Spleen (tissue), 11 donors: ENCODE measurements around the gene ZNF816. TPM values are rescaled to one million over a fixed set of nuclear protein-coding genes. Genes with fewer than 3 reads are reported as not detected.

Experiments used
- DNase-seq: peaks from one replicate; pipeline ENCODE4 v3.0.0-alpha.2; 2020
- H3K27ac ChIP-seq, 8 donors: fragments of 200-600 bp; sonication (generic) in 7 of 8; 1 replicate in 4 of 8; 2 replicates in 4 of 8; pipeline versions ENCODE4 v1.5.0 to v1.8.0; 2016 to 2021; ENCODE audit warnings: inconsistent platforms in 4 of 8, mild to moderate bottlenecking in 4 of 8, moderate library complexity in 1 of 8
- H3K27me3 ChIP-seq, 7 donors: fragments of 200-600 bp; sonication (generic) in 6 of 7; replicated peaks in 1 of 7; 1 replicate in 4 of 7; 2 replicates in 3 of 7; pipeline versions ENCODE4 v1.5.0 to v1.8.0; 2016 to 2021; ENCODE audit warnings: inconsistent platforms in 3 of 7, mild to moderate bottlenecking in 1 of 7
- H3K36me3 ChIP-seq, 6 donors: fragments of 200-600 bp; sonication (generic) in 5 of 6; 1 replicate in 4 of 6; 2 replicates in 2 of 6; pipeline versions ENCODE4 v1.5.0 to v1.8.0; 2016 to 2021; ENCODE audit warnings: inconsistent platforms in 2 of 6
- H3K4me1 ChIP-seq, 6 donors: fragments of 200-600 bp; sonication (generic) in 5 of 6; 1 replicate in 3 of 6; 2 replicates in 3 of 6; pipeline versions ENCODE4 v1.5.0 to v1.8.0; 2016 to 2021; ENCODE audit warnings: inconsistent platforms in 3 of 6
- H3K4me3 ChIP-seq, 8 donors: fragments of 200-600 bp; sonication (generic) in 7 of 8; 1 replicate in 4 of 8; 2 replicates in 4 of 8; pipeline versions ENCODE4 v1.5.0 to v1.8.0; 2016 to 2021; ENCODE audit warnings: inconsistent platforms in 4 of 8, mild to moderate bottlenecking in 4 of 8, moderate library complexity in 2 of 8
- H3K9me3 ChIP-seq, 8 donors: fragments of 200-600 bp; sonication (generic) in 7 of 8; 1 replicate in 4 of 8; 2 replicates in 4 of 8; pipeline versions ENCODE4 v1.5.0 to v1.8.0; 2016 to 2021; ENCODE audit warnings: inconsistent platforms in 4 of 8
- POLR2A ChIP-seq, 3 donors: fragments of 450-650 bp; IDR thresholded peaks; one replicate each; pipeline ENCODE4 v1.5.1; 2017; ENCODE audit warnings: antibody characterized with exemption in 3 of 3, mild to moderate bottlenecking in 1 of 3
- POLR2AphosphoS5 ChIP-seq, 3 donors: sonication (generic); formaldehyde crosslinking; IDR thresholded peaks; one replicate each; pipeline ENCODE4 v1.5.1; 2017; ENCODE audit warnings: antibody characterized with exemption in 3 of 3
- WGBS, 5 donors: extraction: QIAGEN DNeasy Blood & Tissue Kit in 3 of 5; methylation state at CpG; one replicate each; pipeline versions ENCODE4 v1.1.5 to v1.1.7; 2013 to 2018; 5-methylcytosine and 5-hydroxymethylcytosine counted together
- intact Hi-C: fragments of 100-400 bp; cut with DNase I; formaldehyde crosslinking; loops from one replicate; pipeline ENCODE4 v1.15.0; 2023; ENCODE audit warnings: low total_unique reads
- polyA plus RNA-seq, 3 donors: library from polyadenylated mRNA; stranded (reverse); fragments of 200-250 nt; gene quantifications; one replicate each; pipeline ENCODE4 v1.2.1, GENCODE V29; 2013
- total RNA-seq, 7 donors: library from RNA; depleted of rRNA in 3 of 7; stranded (reverse); fragments of >200 nt in 3 of 7; fragmentation: NEBNext Ultra II Directional in 4 of 7; extraction: Animal tissue kit (Norgen Biotek cat#: 25700) in 4 of 7; gene quantifications; one replicate each; pipeline versions ENCODE4 v1.1.0 to v1.2.1, GENCODE V29; 2016 to 2021
- TF ChIP-seq, protein P1 (sequence below), 11 experiments: fragments of 200-600 bp in 7 of 11; fragments of 450-650 bp in 4 of 11; sonication (generic) in 4 of 11; IDR thresholded peaks in 8 of 11; conservative IDR thresholded peaks in 3 of 11; 1 replicate in 7 of 11; 2 replicates in 4 of 11; pipeline versions ENCODE4 v1.4.0 to v1.8.0; 2016 to 2021; ENCODE audit warnings: antibody characterized with exemption in 11 of 11, inconsistent platforms in 4 of 11, mild to moderate bottlenecking in 1 of 11
- donor health status: healthy with polysubstance abuse.
- donor health status: DM: no; HTN: no; CAD: no; lungs with moderate emphysema.
- donor health status: DM: no; HTN: no; CAD: no.
- donor health status: Bipolar disorder and iron deficiency.
- donor health status: healthy.
- donor health status: DM: no; HTN: no; CAD: no.
- donor health status: DM: yes; HTN: yes; CAD: no.

The ZNF816 gene
- total and polyA plus RNA-seq, 10 donors = 4.1 to 16.1 (median 9.8) TPM

GRCh38 chr19:52963247-52963618 is 552 bp upstream of the ZNF816 start:
- 1 to 6% (median 3%) methylated on average over 12 of the region's 12 CpGs for WGBS, 5 donors
- peak overlapping the region; percentile 65 to 89 (median 84) for H3K27ac ChIP-seq
- no peak for TF ChIP-seq POLR2A (IDR thresholded peaks at IDR 0.05)
- TF ChIP-seq, protein P1, sequence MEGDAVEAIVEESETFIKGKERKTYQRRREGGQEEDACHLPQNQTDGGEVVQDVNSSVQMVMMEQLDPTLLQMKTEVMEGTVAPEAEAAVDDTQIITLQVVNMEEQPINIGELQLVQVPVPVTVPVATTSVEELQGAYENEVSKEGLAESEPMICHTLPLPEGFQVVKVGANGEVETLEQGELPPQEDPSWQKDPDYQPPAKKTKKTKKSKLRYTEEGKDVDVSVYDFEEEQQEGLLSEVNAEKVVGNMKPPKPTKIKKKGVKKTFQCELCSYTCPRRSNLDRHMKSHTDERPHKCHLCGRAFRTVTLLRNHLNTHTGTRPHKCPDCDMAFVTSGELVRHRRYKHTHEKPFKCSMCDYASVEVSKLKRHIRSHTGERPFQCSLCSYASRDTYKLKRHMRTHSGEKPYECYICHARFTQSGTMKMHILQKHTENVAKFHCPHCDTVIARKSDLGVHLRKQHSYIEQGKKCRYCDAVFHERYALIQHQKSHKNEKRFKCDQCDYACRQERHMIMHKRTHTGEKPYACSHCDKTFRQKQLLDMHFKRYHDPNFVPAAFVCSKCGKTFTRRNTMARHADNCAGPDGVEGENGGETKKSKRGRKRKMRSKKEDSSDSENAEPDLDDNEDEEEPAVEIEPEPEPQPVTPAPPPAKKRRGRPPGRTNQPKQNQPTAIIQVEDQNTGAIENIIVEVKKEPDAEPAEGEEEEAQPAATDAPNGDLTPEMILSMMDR (IDR thresholded peaks at IDR 0.05 in 8 of 11, conservative IDR thresholded peaks at IDR 0.05 in 3 of 11) = no peak
- intact Hi-C loops = no loop called here
- peaks cover 0 to 28% (median 13%) of the 10 kb centered on the region in 6 donors for H3K36me3 ChIP-seq
- peaks cover 0 to 57% (median 43%) of the 10 kb centered on the region in 8 donors for H3K9me3 ChIP-seq
- no peaks in the 10 kb centered on the region for H3K27me3 ChIP-seq
- H3K4me1 ChIP-seq = peaks cover 4 to 26% (median 22%) of the 10 kb centered on the region in 6 donors
- DNase-seq = peak; percentile 79
- peak overlapping the region; percentile 64 to 93 (median 83) for H3K4me3 ChIP-seq

- H3K4me1 ChIP-seq = peaks cover 4 to 26% (median 22%) of the 10 kb centered on the region in 6 donors
- TF ChIP-seq, protein P1 (IDR thresholded peaks at IDR 0.05 in 8 of 11, conservative IDR thresholded peaks at IDR 0.05 in 3 of 11) = no peak
- TF ChIP-seq POLR2A (IDR thresholded peaks at IDR 0.05) = no peak
- no peak for TF ChIP-seq POLR2AphosphoS5 (IDR thresholded peaks at IDR 0.05)
- peaks cover 0 to 57% (median 43%) of the 10 kb centered on the region in 8 donors for H3K9me3 ChIP-seq
- H3K27ac ChIP-seq = peak overlapping the region; percentile 65 to 89 (median 84)
- no peaks in the 10 kb centered on the region for H3K27me3 ChIP-seq
- 37 to 54% (median 39%) methylated on average over 5 of the region's 5 CpGs for WGBS, 5 donors
- H3K4me3 ChIP-seq = peak overlapping the region; percentile 64 to 93 (median 83)
- DNase-seq = no peak
- peaks cover 0 to 41% (median 19%) of the 10 kb centered on the region in 6 donors for H3K36me3 ChIP-seq
- intact Hi-C loops = no loop called here
These were observed 700 bp downstream of the ZNF816 start for GRCh38 chr19:52961981-52962380.

DNA sequence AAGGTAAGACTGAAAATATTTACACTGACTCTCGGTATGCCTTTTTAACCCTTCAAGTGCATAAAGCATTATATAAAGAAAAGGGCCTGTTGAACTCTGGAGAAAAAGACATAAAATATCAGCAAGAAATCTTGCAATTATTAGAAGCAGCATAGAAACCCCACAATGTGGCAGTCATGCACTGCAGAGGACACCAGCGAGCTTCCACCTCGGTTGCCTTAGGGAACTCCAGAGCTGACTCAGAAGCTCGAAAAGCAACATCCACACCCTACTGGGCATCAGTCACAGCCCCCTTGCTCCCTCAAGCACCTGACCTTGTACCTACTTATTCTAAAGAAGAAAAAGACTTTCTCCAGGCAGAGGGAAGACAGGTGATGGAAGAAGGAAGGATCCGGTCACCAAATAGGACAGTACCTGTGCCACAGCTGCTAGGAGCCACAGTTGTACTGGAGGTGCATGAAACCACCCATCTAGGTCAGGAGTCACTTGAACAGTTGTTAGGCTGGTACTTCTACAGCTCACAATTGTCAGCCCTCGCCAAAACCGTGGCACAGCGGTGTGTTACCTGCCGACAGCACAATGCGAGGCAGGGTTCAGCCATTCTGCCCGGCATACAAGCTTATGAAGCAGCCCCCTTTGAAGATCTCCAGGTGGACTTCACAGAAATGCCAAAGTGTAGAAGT is 2.9 kb downstream of the ZNF816 start:
- no peaks in the 10 kb centered on the region for H3K27me3 ChIP-seq
- peaks cover 4 to 26% (median 22%) of the 10 kb centered on the region in 6 donors for H3K4me1 ChIP-seq
- TF ChIP-seq POLR2AphosphoS5 (IDR thresholded peaks at IDR 0.05) (no peak), POLR2A (IDR thresholded peaks at IDR 0.05) (no peak)
- no peak for DNase-seq
- H3K36me3 ChIP-seq = peaks cover 8 to 63% (median 37%) of the 10 kb centered on the region in 6 donors
- H3K4me3 ChIP-seq = no peak overlapping the region
- peaks cover 0 to 70% (median 63%) of the 10 kb centered on the region in 8 donors for H3K9me3 ChIP-seq
- H3K27ac ChIP-seq = no peak overlapping the region
- intact Hi-C loops = no loop called here
- 91 to 98% (median 97%) methylated on average over 9 to 11 of the region's 11 CpGs for WGBS, 5 donors

GRCh38 chr19:52957591-52957990 is 5.1 kb downstream of the ZNF816 start:
- intact Hi-C loops = no loop called here
- no peak for DNase-seq
- no peaks in the 10 kb centered on the region for H3K27me3 ChIP-seq
- H3K9me3 ChIP-seq = peaks cover 0 to 89% (median 81%) of the 10 kb centered on the region in 8 donors
- 91 to 99% (median 96%) methylated on average over 8 of the region's 8 CpGs for WGBS, 5 donors
- TF ChIP-seq POLR2AphosphoS5 (IDR thresholded peaks at IDR 0.05) (no peak), POLR2A (IDR thresholded peaks at IDR 0.05) (no peak)
- TF ChIP-seq, protein P1 (IDR thresholded peaks at IDR 0.05 in 8 of 11, conservative IDR thresholded peaks at IDR 0.05 in 3 of 11) = no peak
- peaks cover 8 to 83% (median 54%) of the 10 kb centered on the region in 6 donors for H3K36me3 ChIP-seq
- H3K4me1 ChIP-seq = peaks cover 4 to 18% (median 15%) of the 10 kb centered on the region in 6 donors
- H3K27ac ChIP-seq = no peak overlapping the region
- H3K4me3 ChIP-seq = no peak overlapping the region
